NCI-H2171 (cell line): ENCODE results near the gene ABHD1.
"Not testable (repeated sequence)": the region's sequence is repeated elsewhere in the genome, so short reads cannot be mapped to it uniquely, and the experiment has no call there.

Source experiments
- DNase-seq: peaks from one replicate; lab custom pipeline; 2025; lab: John Stamatoyannopoulos, UW

The ABHD1 gene

GRCh38 chr2:27170581-27171337 lies 47.1 kb downstream of the ABHD1 start:
- DNase-seq = no peak

GRCh38 chr2:27171351-27171848 lies 47.8 kb downstream of the ABHD1 start:
- no peak for DNase-seq

GRCh38 chr2:27174638-27175037 lies 51.0 kb downstream of the ABHD1 start:
- DNase-seq = no peak

- DNase-seq = no peak
Measured at GRCh38 chr2:27175330-27175729, 51.7 kb downstream of the ABHD1 start.

DNA sequence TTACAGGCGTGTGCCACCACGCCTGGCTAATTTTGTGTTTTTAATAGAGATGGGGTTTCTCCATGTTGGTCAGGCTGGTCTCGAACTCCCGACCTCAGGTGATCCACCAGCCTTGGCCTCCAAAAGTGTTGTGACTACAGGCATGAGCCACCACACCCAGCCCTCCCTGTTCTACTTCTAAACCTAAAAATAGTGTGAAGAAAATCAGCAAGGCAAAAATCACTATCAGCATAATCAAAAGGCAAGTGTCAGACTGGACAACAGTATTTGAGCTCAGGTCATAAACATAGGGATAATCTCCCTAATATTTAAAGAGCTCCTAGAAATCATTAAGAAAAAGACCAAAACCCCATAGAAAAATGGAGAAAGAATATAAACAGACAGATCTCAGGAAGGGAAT lies 52.2 kb downstream of the ABHD1 start:
- DNase-seq = not testable (repeated sequence)

- no peak for DNase-seq
Measured at GRCh38 chr2:27177441-27178351, 54.1 kb downstream of the ABHD1 start.

DNA sequence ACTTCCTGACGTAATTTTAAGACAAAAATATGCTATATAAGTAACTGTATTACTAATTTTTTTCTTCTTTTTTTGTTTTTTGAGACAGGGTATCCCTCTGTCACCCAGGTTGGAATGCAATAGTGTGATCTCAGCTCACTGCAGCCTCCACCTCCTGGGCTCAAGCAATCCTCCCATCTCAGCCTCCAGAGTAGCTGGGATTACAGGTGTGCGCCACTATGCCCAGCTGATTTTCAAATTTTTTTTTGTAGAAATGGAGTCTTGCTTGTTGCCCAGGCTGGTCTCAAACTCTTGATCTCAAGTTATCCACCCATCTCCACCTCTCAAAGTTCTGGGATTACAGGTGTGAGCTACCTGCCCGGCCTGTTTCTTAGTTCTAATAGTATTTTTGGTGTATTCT lies 54.9 kb downstream of the ABHD1 start:
- no peak for DNase-seq

DNA sequence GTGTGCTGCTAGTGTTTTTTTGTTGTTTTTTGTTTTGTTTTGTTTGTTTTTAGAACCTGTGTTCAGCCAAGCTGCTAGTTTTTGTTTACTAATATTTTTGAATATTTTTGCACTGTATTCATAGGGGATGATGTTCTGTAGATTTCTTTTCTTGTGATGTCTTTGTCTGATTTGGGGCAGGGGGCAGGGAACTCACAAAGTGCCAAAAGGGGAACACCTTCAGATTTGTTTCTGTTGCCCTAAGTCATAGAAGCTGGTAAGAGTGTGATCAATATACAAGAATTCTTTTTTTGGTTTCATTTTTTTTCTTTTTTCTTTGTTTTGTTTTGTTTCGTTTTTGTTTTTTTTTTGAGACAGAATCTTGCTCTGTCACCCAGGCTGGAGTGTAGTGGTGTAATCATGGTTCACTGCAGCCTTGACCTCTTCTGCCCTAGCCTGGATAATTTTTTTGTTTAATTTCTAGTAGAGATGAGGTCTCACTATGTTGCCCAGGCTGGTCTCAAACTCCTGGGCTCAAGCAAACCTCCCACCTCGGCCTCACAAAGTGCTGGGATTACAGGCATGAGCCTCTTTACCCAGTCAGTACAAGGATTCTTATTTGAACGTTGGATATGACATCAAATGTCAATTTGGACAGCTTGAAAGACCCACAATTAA lies 55.9 kb downstream of the ABHD1 start:
- no peak for DNase-seq
